Measurements from ENCODE around the gene PARD3B. TPM values are rescaled to one million over a fixed set of nuclear protein-coding genes. Genes with fewer than 3 reads are reported as not detected.
A peak's percentile ranks its signal among the peaks of the same experiment; 100 is the strongest.
"Not testable (repeated sequence)": the region's sequence is repeated elsewhere in the genome, so short reads cannot be mapped to it uniquely, and the experiment has no call there.

PARD3B gene
- total and polyA plus RNA-seq, 2 donors from 2014 or later, result 5.3 to 29.6 TPM

- Histone ChIP-seq H3K36me3 (ENCODE audit: control insufficient read depth in 2 of 3, insufficient read depth in 3 of 3, low read length in 3 of 3) (no peaks in the 10 kb centered on the region), H3K27ac (ENCODE audit: low read depth in 2 of 2, low read length in 2 of 2) (no peak overlapping the region), H3K9ac (ENCODE audit: low read length in 3 of 3) (no peak overlapping the region), H3K4me1 (ENCODE audit: control insufficient read depth in 2 of 3, insufficient read depth in 2 of 3, low read depth in 1 of 3, low read length in 3 of 3) (no peaks in the 10 kb centered on the region), H3K27me3 (ENCODE audit: control insufficient read depth, insufficient read depth, low read length) (no peaks in the 10 kb centered on the region), H3K4me3 (ENCODE audit: low read length in 3 of 3) (no peak overlapping the region), H3K9me3 (ENCODE audit: control insufficient read depth in 2 of 3, insufficient read depth in 1 of 3, low read length in 3 of 3) (no peaks in the 10 kb centered on the region)
- TF ChIP-seq CTCF (IDR thresholded peaks at IDR 0.05; ENCODE audit: borderline replicate concordance, extremely low read depth, insufficient read depth), result no peak
- intact Hi-C loops (cut with DNase I), result no loop called here
- no peak for FAIRE-seq
- DNase-seq, result peak in 2 of 5 donors; percentile 17 to 21
These were observed 938.9 kb downstream of the PARD3B start for GRCh38 chr2:205484215-205484614.

GRCh38 chr2:205484764-205485163 is 939.5 kb downstream of the PARD3B start:
- H3K9me3 ChIP-seq (ENCODE audit: control insufficient read depth in 2 of 3, insufficient read depth in 1 of 3, low read length in 3 of 3), result no peaks in the 10 kb centered on the region
- TF ChIP-seq CTCF (IDR thresholded peaks at IDR 0.05; ENCODE audit: borderline replicate concordance, extremely low read depth, insufficient read depth), result no peak
- H3K9ac ChIP-seq (ENCODE audit: low read length in 3 of 3), result no peak overlapping the region
- no peaks in the 10 kb centered on the region for H3K27me3 ChIP-seq (ENCODE audit: control insufficient read depth, insufficient read depth, low read length)
- H3K27ac ChIP-seq (ENCODE audit: low read depth in 2 of 2, low read length in 2 of 2), result no peak overlapping the region
- H3K36me3 ChIP-seq (ENCODE audit: control insufficient read depth in 2 of 3, insufficient read depth in 3 of 3, low read length in 3 of 3), result no peaks in the 10 kb centered on the region
- no peaks in the 10 kb centered on the region for H3K4me1 ChIP-seq (ENCODE audit: control insufficient read depth in 2 of 3, insufficient read depth in 2 of 3, low read depth in 1 of 3, low read length in 3 of 3)
- H3K4me3 ChIP-seq (ENCODE audit: low read length in 3 of 3), result no peak overlapping the region
- intact Hi-C loops (cut with DNase I), result no loop called here
- FAIRE-seq, result no peak
- DNase-seq, result no peak

- DNase-seq; intact Hi-C loops (cut with DNase I); H3K27me3 ChIP-seq (ENCODE audit: control insufficient read depth, insufficient read depth, low read length); H3K9ac ChIP-seq (ENCODE audit: low read length in 3 of 3); H3K4me1 ChIP-seq (ENCODE audit: control insufficient read depth in 2 of 3, insufficient read depth in 2 of 3, low read depth in 1 of 3, low read length in 3 of 3); H3K4me3 ChIP-seq (ENCODE audit: low read length in 3 of 3); H3K9me3 ChIP-seq (ENCODE audit: control insufficient read depth in 2 of 3, insufficient read depth in 1 of 3, low read length in 3 of 3); FAIRE-seq; H3K27ac ChIP-seq (ENCODE audit: low read depth in 2 of 2, low read length in 2 of 2); H3K36me3 ChIP-seq (ENCODE audit: control insufficient read depth in 2 of 3, insufficient read depth in 3 of 3, low read length in 3 of 3): not testable (repeated sequence)
These were observed 948.3 kb downstream of the PARD3B start for GRCh38 chr2:205493528-205493927.

- intact Hi-C loops (cut with DNase I), result no loop called here
- H3K27me3 ChIP-seq (ENCODE audit: control insufficient read depth, insufficient read depth, low read length), result no peaks in the 10 kb centered on the region
- no peak overlapping the region for H3K27ac ChIP-seq (ENCODE audit: low read depth in 2 of 2, low read length in 2 of 2)
- no peaks in the 10 kb centered on the region for H3K36me3 ChIP-seq (ENCODE audit: control insufficient read depth in 2 of 3, insufficient read depth in 3 of 3, low read length in 3 of 3)
- no peak overlapping the region for H3K4me3 ChIP-seq (ENCODE audit: low read length in 3 of 3)
- no peak overlapping the region for H3K9ac ChIP-seq (ENCODE audit: low read length in 3 of 3)
- no peak for FAIRE-seq
- DNase-seq, result peak in 1 of 5 donors; percentile 8
- TF ChIP-seq CTCF (IDR thresholded peaks at IDR 0.05; ENCODE audit: borderline replicate concordance, extremely low read depth, insufficient read depth), result no peak
- H3K9me3 ChIP-seq (ENCODE audit: control insufficient read depth in 2 of 3, insufficient read depth in 1 of 3, low read length in 3 of 3), result no peaks in the 10 kb centered on the region
- no peaks in the 10 kb centered on the region for H3K4me1 ChIP-seq (ENCODE audit: control insufficient read depth in 2 of 3, insufficient read depth in 2 of 3, low read depth in 1 of 3, low read length in 3 of 3)
These were observed 949.4 kb downstream of the PARD3B start for GRCh38 chr2:205494537-205495235.
